ENCODE measurements around the gene FYTTD1.
"Not testable (repeated sequence)": the region's sequence is repeated elsewhere in the genome, so short reads cannot be mapped to it uniquely, and the experiment has no call there.

Gene FYTTD1

GRCh38 chr3:197749601-197750395 lies at the start of gene FYTTD1:
FYTTD1 (plus strand) TSS chr3:197749883; CDS start chr3:197749972, 89 bp downstream.
- DNase-seq, result peak in 55 of 56 donors; percentile 45 to 95 (median 88)

- no peak for DNase-seq
Observed at GRCh38 chr3:197700095-197700494, 49.6 kb upstream of the FYTTD1 start.

GRCh38 chr3:197701841-197702240 lies 47.8 kb upstream of the FYTTD1 start:
- no peak for DNase-seq

GRCh38 chr3:197706658-197707057 lies 43.0 kb upstream of the FYTTD1 start:
- no peak for DNase-seq

- no peak for DNase-seq
Observed at GRCh38 chr3:197709135-197709534, 40.5 kb upstream of the FYTTD1 start.

- not testable (repeated sequence) for DNase-seq
Observed at GRCh38 chr3:197710965-197711364, 38.7 kb upstream of the FYTTD1 start.

- peak in 55 of 56 donors; percentile 12 to 93 (median 75) for DNase-seq
Observed at GRCh38 chr3:197711973-197712707, 37.5 kb upstream of the FYTTD1 start.

- DNase-seq, result peak in 1 of 56 donors; percentile 4
Observed at GRCh38 chr3:197713477-197713822, 36.2 kb upstream of the FYTTD1 start.

GRCh38 chr3:197714251-197714650 lies 35.4 kb upstream of the FYTTD1 start:
- no peak for DNase-seq

- no peak for DNase-seq
Observed at GRCh38 chr3:197718891-197719290, 30.8 kb upstream of the FYTTD1 start.

GRCh38 chr3:197720694-197721093 lies 29.0 kb upstream of the FYTTD1 start:
- no peak for DNase-seq

- DNase-seq, result no peak
Observed at GRCh38 chr3:197722734-197723133, 26.9 kb upstream of the FYTTD1 start.

GRCh38 chr3:197727878-197728277 lies 21.8 kb upstream of the FYTTD1 start:
- DNase-seq, result not testable (repeated sequence)

GRCh38 chr3:197728487-197728886 lies 21.2 kb upstream of the FYTTD1 start:
- no peak for DNase-seq

- peak in 1 of 56 donors; percentile 4 for DNase-seq
Observed at GRCh38 chr3:197730200-197730599, 19.5 kb upstream of the FYTTD1 start.

GRCh38 chr3:197730770-197731169 lies 18.9 kb upstream of the FYTTD1 start:
- not testable (repeated sequence) for DNase-seq

- not testable (repeated sequence) for DNase-seq
Observed at GRCh38 chr3:197731483-197731882, 18.2 kb upstream of the FYTTD1 start.

GRCh38 chr3:197733042-197733441 lies 16.6 kb upstream of the FYTTD1 start:
- no peak for DNase-seq

GRCh38 chr3:197734667-197735318 lies 14.9 kb upstream of the FYTTD1 start:
- DNase-seq, result no peak

GRCh38 chr3:197736010-197736490 lies 13.6 kb upstream of the FYTTD1 start:
- DNase-seq, result peak in 16 of 56 donors; percentile 14 to 65 (median 44)

- peak; percentile 79 to 98 (median 95) for DNase-seq
Observed at GRCh38 chr3:197736491-197737318, 13.0 kb upstream of the FYTTD1 start, which contains the start of gene RUBCN. RUBCN (minus strand) TSS chr3:197736904; CDS start chr3:197736719, 185 bp downstream.

Data from nucleus accumbens (tissue), 56 donors.